Glomerular visceral epithelial cell (primary cell): ENCODE results near the gene INSRR.
A peak's percentile ranks its signal among the peaks of the same experiment; 100 is the strongest.

Experiments used
- DNase-seq: peaks from one replicate; pipeline ENCODE4 v3.0.0-alpha.2; 2016; ENCODE audit errors: extremely low spot score

Gene INSRR

GRCh38 chr1:156874572-156875340 lies 15.8 kb upstream of the INSRR start:
- no peak for DNase-seq

- DNase-seq: no peak
Observed at GRCh38 chr1:156874142-156874541, 15.2 kb upstream of the INSRR start.

DNA sequence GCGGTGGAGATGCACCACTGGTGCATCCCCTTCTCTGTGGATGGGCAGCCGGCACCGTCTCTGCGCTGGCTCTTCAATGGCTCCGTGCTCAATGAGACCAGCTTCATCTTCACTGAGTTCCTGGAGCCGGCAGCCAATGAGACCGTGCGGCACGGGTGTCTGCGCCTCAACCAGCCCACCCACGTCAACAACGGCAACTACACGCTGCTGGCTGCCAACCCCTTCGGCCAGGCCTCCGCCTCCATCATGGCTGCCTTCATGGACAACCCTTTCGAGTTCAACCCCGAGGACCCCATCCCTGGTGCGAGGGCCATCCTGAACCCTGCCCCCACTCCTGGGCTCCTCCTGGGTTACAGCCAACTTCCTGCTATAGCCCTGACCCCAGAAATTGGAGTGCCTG lies 14.7 kb upstream of the INSRR start:
- DNase-seq: no peak

DNA sequence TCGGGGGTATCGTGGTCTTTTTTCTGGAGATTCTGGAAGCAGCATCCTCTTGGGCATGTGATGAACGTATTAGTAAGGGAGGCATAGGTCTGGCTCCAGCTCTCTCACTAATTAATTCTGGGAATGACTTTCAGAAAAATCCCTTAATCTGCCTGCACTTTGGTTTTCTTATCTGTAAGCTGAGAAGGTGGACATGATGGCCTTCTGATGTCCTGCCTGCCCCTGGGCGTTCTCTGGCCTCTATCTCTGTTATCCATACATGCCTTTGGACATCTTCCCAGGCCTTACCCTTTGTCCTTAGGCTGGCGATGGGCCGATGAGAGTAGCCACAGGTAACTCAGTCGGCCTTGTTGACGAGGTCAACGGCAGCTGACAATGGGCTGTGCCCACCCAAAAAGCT lies 10.5 kb upstream of the INSRR start:
- no peak for DNase-seq

DNA sequence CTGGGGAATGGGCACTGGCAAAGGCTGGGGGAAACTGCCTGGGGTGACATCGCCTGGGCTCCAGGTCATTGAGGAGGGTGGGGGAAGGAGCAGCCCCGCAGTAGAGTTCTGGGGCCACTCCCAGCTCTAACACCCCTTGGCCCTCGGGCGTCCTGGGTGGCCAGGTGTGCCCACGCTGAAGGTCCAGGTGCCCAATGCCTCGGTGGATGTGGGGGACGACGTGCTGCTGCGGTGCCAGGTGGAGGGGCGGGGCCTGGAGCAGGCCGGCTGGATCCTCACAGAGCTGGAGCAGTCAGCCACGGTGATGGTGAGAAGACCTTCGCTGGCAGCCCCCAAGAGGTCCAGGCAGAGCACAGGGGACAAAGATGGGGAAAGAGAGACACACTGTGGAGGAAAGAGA lies 9.4 kb upstream of the INSRR start:
- DNase-seq: no peak

DNA sequence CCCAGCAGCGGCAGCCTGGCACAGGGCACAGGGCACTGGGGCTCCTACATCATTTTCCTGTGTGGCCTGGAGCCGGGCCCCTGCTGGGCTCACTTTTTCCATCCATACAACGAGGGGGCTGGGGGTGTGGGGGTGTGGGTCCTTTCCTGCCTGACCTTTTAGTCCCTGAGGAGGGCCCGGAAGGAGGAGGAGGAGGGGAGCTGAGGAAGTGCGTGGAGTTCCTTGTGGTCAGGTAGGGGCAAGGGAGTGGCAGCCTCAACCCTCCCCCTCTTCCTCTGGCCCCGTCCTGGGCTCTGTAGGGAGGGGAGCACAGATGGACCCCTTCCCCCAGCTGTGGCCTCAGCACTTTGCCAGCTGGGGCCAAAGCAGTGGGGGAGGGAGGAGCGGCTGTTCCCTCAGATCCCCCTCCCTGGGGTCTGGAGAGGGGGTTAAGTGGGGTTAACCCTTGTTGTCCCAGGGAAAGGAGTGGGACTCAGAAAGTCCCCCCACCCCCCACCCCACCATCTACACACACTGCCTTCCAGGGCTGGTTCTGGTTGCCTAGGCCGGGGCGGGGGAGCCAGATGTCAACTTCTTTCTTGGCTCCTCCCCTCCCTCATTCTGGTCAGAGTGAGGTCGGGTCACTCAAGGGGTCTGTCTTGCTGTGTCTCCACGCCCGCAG lies 7.5 kb upstream of the INSRR start:
- DNase-seq: no peak

DNA sequence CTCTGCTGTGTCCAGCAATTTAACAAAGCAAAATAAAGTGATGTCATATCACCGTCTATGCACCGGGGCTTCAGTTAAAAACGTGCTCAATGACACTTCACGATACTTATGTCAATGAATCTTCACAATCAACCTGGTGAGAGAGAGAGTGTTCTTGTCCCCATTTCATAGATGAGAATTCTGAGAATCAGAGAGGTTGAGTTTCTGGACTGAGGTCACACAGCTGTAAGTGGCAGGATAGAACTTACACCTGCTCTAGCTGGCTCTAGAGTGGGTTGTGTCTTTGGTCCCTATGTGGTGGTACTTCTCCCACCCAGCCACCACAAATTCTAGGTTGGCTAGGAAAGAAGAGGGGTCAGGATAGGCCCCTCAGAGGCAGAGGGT lies 6.9 kb upstream of the INSRR start:
- no peak for DNase-seq

- no peak for DNase-seq
Observed at GRCh38 chr1:156865258-156865657, 6.3 kb upstream of the INSRR start.

- DNase-seq: no peak
Observed at GRCh38 chr1:156864796-156865195, 5.9 kb upstream of the INSRR start.

DNA sequence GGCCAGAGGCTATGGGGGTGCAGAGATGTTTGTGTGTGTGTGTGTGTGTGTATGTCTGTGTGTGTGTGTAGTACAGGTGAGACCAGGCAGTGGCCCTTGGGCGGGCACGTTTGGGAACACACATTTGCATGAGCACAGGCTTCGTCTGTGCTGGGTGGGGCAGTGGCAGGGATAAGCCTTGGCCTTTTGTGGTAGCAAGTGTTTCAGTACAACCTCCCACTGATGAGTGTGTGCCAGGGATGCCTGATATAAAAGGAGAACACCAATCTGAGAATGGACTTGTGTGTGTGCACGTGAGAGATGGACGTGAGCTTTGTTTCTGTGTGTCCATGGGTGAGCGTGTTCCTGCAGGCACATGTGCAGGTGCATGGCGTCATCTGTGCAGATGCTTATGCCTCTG lies 4.7 kb upstream of the INSRR start:
- no peak for DNase-seq

DNA sequence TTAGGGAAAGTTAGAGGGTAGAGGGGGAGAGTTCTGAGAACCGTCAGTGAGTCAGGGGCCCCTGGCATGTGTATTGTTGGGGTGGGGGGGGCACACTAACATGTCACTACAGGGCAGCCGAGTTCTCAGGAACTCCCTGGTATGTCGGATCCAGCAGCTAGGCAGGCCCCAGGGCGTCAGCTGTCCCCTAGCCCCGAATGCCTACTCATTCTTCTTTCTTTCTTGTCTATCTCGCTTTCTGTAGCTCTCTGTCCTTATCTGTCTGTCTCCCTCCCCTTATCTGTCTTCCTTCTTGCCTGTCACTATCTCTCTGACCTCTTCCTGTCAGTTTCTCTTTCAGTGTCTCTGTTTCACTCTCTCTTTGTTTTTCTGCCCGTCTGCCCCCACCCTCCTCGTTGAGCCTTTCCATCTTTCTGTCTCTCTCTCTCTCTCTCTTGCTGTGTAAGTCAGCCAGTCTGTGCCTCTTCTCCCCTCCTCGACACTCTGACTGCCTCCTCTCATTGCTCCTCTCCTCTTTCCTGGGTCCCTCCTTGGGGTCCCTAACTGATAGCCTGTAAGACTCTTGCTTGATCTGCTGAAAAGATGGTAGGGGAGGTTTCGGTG lies 4.2 kb upstream of the INSRR start:
- DNase-seq: no peak

GRCh38 chr1:156862584-156862983 lies 3.7 kb upstream of the INSRR start:
- no peak for DNase-seq

- DNase-seq: peak; percentile 42
Observed at GRCh38 chr1:156860628-156861423, 1.9 kb upstream of the INSRR start, which contains the start of gene NTRK1. Gene NTRK1, plus strand, starts transcription at chr1:156860865. Its CDS starts 70 bp downstream, at chr1:156860935.

GRCh38 chr1:156860113-156860627 lies 1.3 kb upstream of the INSRR start:
- DNase-seq: peak; percentile 51

- no peak for DNase-seq
Observed at GRCh38 chr1:156859523-156860112, 701 bp upstream of the INSRR start.

DNA sequence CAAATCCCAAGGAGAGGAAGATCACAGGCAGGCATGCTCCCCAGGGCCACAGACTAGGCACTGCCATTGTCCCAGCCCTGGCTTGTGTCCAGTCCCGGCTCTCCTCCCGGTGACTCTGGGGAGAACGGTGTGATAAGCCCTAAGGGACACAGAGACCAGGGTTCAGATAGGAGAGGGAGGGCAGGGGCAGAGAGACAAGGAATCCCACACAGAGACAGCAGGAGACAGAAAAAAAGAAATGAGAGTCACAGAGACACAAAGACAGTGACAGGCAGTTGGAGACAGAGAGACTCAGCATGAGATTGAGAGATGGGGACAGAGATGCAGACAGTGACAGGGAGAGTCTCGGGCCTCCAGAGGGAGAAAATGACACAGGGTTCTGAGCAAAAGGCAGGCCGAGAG lies 361 bp downstream of the INSRR start:
- no peak for DNase-seq

GRCh38 chr1:156857532-156857931 lies 1.4 kb downstream of the INSRR start:
- DNase-seq: no peak

DNA sequence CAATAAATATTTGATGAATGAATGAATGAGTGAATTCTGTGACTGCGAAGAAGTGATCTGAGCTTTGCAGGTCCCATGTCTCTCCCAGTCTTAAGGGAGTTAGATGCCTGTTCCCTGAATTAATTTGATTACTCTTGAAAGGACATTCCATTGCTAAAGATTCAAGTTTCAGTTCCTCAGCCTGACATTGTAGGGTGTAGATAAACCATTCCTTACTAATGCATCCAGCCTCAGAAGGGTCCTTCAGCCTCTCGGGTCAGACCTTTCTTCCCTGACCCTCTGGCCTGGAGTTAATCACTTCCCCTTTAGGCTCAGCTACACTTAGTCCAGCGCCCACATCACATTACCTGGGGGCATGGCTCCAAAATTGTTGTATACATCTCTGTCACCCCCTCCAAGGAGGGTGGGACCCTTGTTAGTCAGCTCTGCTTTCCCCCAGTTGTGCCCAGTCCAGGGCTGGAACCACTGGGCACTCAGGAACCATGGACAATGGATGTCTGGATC lies 2.6 kb downstream of the INSRR start:
- DNase-seq: no peak

DNA sequence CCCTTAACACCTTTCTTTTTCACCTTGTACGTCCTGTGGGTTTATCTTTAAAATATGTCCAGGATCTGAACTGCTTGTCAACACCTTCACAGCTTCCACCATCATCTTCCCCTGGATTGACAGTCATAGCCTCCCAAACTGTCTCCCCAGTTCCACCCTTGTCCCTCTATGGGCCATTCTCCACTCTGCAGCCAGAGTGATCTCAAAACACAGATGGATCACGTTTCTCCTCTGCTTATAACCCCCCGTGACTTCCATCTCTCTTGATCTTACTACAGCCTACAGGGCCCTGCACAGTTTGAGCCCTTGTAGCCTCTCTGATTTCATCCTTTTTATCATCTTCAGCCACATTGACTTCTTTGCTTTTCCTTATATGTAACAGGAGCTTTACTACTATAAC lies 4.3 kb downstream of the INSRR start:
- DNase-seq: no peak

DNA sequence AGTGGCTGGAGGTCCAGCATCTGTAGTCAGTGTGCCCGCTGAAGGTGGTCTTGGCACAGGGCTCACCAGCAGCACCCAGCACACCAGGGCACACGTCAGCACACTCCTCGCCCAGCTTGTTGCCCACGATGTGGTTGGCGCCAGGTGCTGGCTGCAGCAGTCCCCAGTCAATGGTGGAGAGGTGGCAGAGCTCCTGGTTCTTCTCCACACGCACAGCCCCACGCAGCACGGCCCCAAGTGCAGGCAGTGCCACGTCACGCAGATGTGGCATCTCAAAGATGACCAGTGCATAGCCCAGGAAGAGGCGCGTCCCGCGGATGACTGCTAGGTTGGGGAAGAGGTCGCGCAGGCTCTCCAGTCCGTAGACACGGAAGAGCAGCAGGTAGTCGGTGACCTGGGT lies 5.2 kb downstream of the INSRR start:
- DNase-seq: no peak

GRCh38 chr1:156852418-156852874 lies 6.5 kb downstream of the INSRR start:
- DNase-seq: peak; percentile 34
